Measurements from ENCODE around the gene UGT2A2.

The UGT2A2 gene

DNA sequence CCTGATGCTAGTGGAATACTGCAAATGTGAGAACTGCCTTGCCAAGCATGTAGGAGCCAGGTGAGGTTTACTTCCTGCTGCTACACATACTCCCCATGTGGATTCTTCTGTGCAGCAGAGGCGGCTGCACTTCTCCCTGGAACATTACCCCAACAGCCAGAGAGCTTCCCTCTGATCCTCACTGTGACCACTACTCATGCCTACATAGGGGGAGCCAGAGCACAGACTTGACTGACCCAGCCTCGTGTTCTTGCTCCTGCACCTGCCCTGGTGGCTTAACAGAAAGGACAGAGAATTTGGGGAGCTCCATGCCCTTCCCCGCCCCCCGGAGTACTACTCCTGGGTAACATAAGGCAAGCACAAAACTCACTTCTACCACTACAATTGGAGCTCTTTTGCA is 38.4 kb downstream of the UGT2A2 start:
- DNase-seq (ENCODE audit: low read depth) = no peak
- H3K4me3 ChIP-seq (ENCODE audit: low read depth, low read length) = no peak overlapping the region
- TF ChIP-seq, protein P1, sequence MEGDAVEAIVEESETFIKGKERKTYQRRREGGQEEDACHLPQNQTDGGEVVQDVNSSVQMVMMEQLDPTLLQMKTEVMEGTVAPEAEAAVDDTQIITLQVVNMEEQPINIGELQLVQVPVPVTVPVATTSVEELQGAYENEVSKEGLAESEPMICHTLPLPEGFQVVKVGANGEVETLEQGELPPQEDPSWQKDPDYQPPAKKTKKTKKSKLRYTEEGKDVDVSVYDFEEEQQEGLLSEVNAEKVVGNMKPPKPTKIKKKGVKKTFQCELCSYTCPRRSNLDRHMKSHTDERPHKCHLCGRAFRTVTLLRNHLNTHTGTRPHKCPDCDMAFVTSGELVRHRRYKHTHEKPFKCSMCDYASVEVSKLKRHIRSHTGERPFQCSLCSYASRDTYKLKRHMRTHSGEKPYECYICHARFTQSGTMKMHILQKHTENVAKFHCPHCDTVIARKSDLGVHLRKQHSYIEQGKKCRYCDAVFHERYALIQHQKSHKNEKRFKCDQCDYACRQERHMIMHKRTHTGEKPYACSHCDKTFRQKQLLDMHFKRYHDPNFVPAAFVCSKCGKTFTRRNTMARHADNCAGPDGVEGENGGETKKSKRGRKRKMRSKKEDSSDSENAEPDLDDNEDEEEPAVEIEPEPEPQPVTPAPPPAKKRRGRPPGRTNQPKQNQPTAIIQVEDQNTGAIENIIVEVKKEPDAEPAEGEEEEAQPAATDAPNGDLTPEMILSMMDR (IDR thresholded peaks at IDR 0.05; ENCODE audit: insufficient read depth, low read depth, low read length, missing control alignments) = no peak

DNA sequence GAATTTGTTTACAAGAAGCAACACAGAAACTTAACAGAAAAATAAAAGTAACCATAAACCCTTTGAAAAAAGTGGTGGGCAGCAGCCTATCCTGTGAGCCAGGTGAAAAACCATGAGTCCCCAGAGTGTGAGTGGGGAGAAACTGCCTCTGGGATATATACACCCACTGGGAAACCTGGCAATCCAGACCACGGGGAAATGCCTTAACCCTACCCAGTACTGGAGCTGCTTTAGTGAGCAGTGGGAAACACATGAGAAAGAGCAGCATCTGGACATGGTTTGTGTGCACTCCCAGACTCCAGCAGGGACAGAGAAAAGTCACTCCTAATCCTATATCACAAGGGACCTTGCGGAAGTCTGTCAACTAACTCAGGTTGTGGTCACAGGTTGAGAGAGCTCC is 39.4 kb downstream of the UGT2A2 start:
- DNase-seq (ENCODE audit: low read depth) = no peak
- TF ChIP-seq, protein P1 (IDR thresholded peaks at IDR 0.05; ENCODE audit: insufficient read depth, low read depth, low read length, missing control alignments) = no peak
- H3K4me3 ChIP-seq (ENCODE audit: low read depth, low read length) = no peak overlapping the region

DNA sequence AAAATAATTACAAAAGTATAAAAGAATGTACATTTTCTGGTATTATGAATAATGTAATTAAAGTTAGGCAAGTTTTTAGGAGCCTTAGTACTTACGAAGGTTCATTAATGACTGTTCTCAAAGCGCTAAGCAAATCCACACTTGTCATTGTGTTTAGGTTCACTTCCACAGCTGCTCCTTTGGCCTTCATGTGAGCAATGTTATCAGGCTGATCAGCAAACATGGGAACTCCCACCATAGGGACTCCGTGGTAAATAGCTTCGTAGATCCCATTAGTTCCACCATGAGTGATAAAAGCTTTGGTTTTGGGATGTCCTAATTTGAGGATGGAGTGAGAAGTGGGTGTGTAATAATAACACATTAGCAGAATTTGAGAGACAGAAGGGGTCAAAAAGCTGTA is 45.1 kb downstream of the UGT2A2 start:
- no peak overlapping the region for H3K4me3 ChIP-seq (ENCODE audit: low read depth, low read length)
- TF ChIP-seq, protein P1 (IDR thresholded peaks at IDR 0.05; ENCODE audit: insufficient read depth, low read depth, low read length, missing control alignments) = no peak
- DNase-seq (ENCODE audit: low read depth) = no peak

GRCh38 chr4:69591364-69591763 is 48.1 kb downstream of the UGT2A2 start:
- TF ChIP-seq, protein P1 (IDR thresholded peaks at IDR 0.05; ENCODE audit: insufficient read depth, low read depth, low read length, missing control alignments) = no peak
- no peak overlapping the region for H3K4me3 ChIP-seq (ENCODE audit: low read depth, low read length)
- no peak for DNase-seq (ENCODE audit: low read depth)

GRCh38 chr4:69589884-69590283 is 49.6 kb downstream of the UGT2A2 start:
- TF ChIP-seq, protein P1 (IDR thresholded peaks at IDR 0.05; ENCODE audit: insufficient read depth, low read depth, low read length, missing control alignments) = no peak
- no peak for DNase-seq (ENCODE audit: low read depth)
- no peak overlapping the region for H3K4me3 ChIP-seq (ENCODE audit: low read depth, low read length)

- no peak for DNase-seq (ENCODE audit: low read depth)
- no peak overlapping the region for H3K4me3 ChIP-seq (ENCODE audit: low read depth, low read length)
- TF ChIP-seq, protein P1 (IDR thresholded peaks at IDR 0.05; ENCODE audit: insufficient read depth, low read depth, low read length, missing control alignments) = no peak
Measured at GRCh38 chr4:69584135-69584534, 55.3 kb downstream of the UGT2A2 start.

GRCh38 chr4:69583543-69583942 is 55.9 kb downstream of the UGT2A2 start:
- H3K4me3 ChIP-seq (ENCODE audit: low read depth, low read length) = no peak overlapping the region
- no peak for DNase-seq (ENCODE audit: low read depth)
- TF ChIP-seq, protein P1 (IDR thresholded peaks at IDR 0.05; ENCODE audit: insufficient read depth, low read depth, low read length, missing control alignments) = no peak

Data from GM12865 (cell line).